Liver (tissue), 3 donors: Measurements from ENCODE around the gene EFCAB7.

Source experiments
- ATF3 ChIP-seq: IDR thresholded peaks from 2 replicates; pipeline ENCODE4 v1.6.1; 2016; ENCODE audit warnings: antibody characterized with exemption
- CTCF ChIP-seq: fragments of 150-350 bp; IDR thresholded peaks from 2 replicates; pipeline ENCODE4 v1.5.1; 2017; ENCODE audit warnings: improper control_type of control experiment, low read depth, low read length; ENCODE audit not compliant: missing input control
- EGR1 ChIP-seq, 2 donors: IDR thresholded peaks; 2 replicates each; pipeline ENCODE4 v1.6.1; 2016 to 2018; ENCODE audit warnings: antibody characterized with exemption in 2 of 2, low read depth in 2 of 2
- FOXA1 ChIP-seq: IDR thresholded peaks from 2 replicates; pipeline ENCODE4 v1.6.1; 2016; ENCODE audit warnings: antibody characterized with exemption
- MAX ChIP-seq: IDR thresholded peaks from 2 replicates; pipeline ENCODE4 v1.6.1; 2016; ENCODE audit warnings: antibody characterized with exemption
- RAD21 ChIP-seq, 2 donors: IDR thresholded peaks; 2 replicates each; pipeline ENCODE4 v1.6.1; 2016; ENCODE audit warnings: antibody characterized with exemption in 2 of 2, mild to moderate bottlenecking in 2 of 2
- SP1 ChIP-seq: IDR thresholded peaks from 2 replicates; pipeline ENCODE4 v1.6.1; 2018; ENCODE audit warnings: antibody characterized with exemption, mild to moderate bottlenecking
- TAF1 ChIP-seq: conservative IDR thresholded peaks from 2 replicates; pipeline ENCODE4 v1.6.1; 2016; ENCODE audit warnings: antibody characterized with exemption, mild to moderate bottlenecking
- YY1 ChIP-seq: IDR thresholded peaks from 2 replicates; pipeline ENCODE4 v1.6.1; 2016; ENCODE audit warnings: antibody characterized with exemption, mild to moderate bottlenecking
- donor health status: healthy.
- donor health status: healthy.

GRCh38 chr1:63509718-63510117 is 13.6 kb upstream of the EFCAB7 start:
- TF ChIP-seq ATF3 (no peak), CTCF (no peak), RAD21 (IDR thresholded peaks at IDR 0.05) (no peak), SP1 (no peak), MAX (no peak), TAF1 (no peak), FOXA1 (no peak), YY1 (no peak), EGR1 (IDR thresholded peaks at IDR 0.05; ENCODE audit: low read depth in 2 of 2) (no peak)
